HG03108 (cell line): ENCODE measurements around the gene IHH.
A peak's percentile ranks its signal among the peaks of the same experiment; 100 is the strongest.

Experiments used
- ATAC-seq: cut with Tn5 transposase; IDR thresholded peaks from one replicate; pipeline ENCODE4 v1.9.1; 2021; ENCODE audit warnings: moderate library complexity; ENCODE audit not compliant: unreplicated experiment

The IHH gene

GRCh38 chr2:219076253-219076652 is 15.5 kb upstream of the IHH start:
- no peak for ATAC-seq

- ATAC-seq: no peak
Measured at GRCh38 chr2:219073413-219074129, 12.8 kb upstream of the IHH start.

- no peak for ATAC-seq
Measured at GRCh38 chr2:219072741-219073250, 12.1 kb upstream of the IHH start.

GRCh38 chr2:219071131-219071816 is 10.6 kb upstream of the IHH start:
- no peak for ATAC-seq

- ATAC-seq: no peak
Measured at GRCh38 chr2:219065484-219065883, 4.8 kb upstream of the IHH start.

GRCh38 chr2:219062081-219062480 is 1.4 kb upstream of the IHH start:
- no peak for ATAC-seq

GRCh38 chr2:219059725-219060682 is 717 bp downstream of the IHH start:
- no peak for ATAC-seq

GRCh38 chr2:219059375-219059724 is 1.4 kb downstream of the IHH start:
- no peak for ATAC-seq

- ATAC-seq: no peak
Measured at GRCh38 chr2:219058541-219059374, 2.0 kb downstream of the IHH start.

- ATAC-seq: peak; percentile 94
Measured at GRCh38 chr2:219057709-219058540, 2.8 kb downstream of the IHH start.

GRCh38 chr2:219056896-219057708 is 3.6 kb downstream of the IHH start:
- no peak for ATAC-seq

GRCh38 chr2:219056176-219056895 is 4.4 kb downstream of the IHH start:
- no peak for ATAC-seq

GRCh38 chr2:219054956-219055903 is 5.5 kb downstream of the IHH start:
- no peak for ATAC-seq

- ATAC-seq: no peak
Measured at GRCh38 chr2:219049282-219049681, 11.4 kb downstream of the IHH start.

GRCh38 chr2:219045937-219046550 is 14.7 kb downstream of the IHH start:
- ATAC-seq: no peak

GRCh38 chr2:219042750-219043149 is 18.0 kb downstream of the IHH start:
- ATAC-seq: no peak

GRCh38 chr2:219042157-219042556 is 18.6 kb downstream of the IHH start:
- ATAC-seq: no peak
